Measurements from ENCODE around the gene GNB3. TPM values are rescaled to one million over a fixed set of nuclear protein-coding genes. Genes with fewer than 3 reads are reported as not detected.

Gene GNB3
- total and polyA plus RNA-seq, 2 donors (not counting 3 experiments of a cell fraction or from before 2014, with no cell fraction given), result 9.4 to 12.0 TPM

GRCh38 chr12:6842075-6842474 lies 1.4 kb downstream of the GNB3 start:
- no peaks in the 10 kb centered on the region for H3K79me2 ChIP-seq (ENCODE audit: control insufficient read depth, insufficient read depth, low read length)

More at GRCh38 chr12:6842075-6842474, 1.4 kb downstream of the GNB3 start:
- H3K9me1 ChIP-seq (replicated peaks; ENCODE audit: control insufficient read depth, extremely low read depth, insufficient read depth, low read length), result no peaks in the 10 kb centered on the region
- intact Hi-C loops (cut with micrococcal nuclease), result no loop called here
- DNase-seq (ENCODE audit: low read depth, low spot score), result no peak
- no peak overlapping the region for H2AFZ ChIP-seq (ENCODE audit: low read depth, low read length)
- no peaks in the 10 kb centered on the region for H4K20me1 ChIP-seq (replicated peaks; ENCODE audit: control insufficient read depth, extremely low read depth, insufficient read depth, low read length)
- no TSS peak for BruUV-seq (replicated peaks)
- H3K4me2 ChIP-seq (ENCODE audit: insufficient read depth, low read length), result no peak overlapping the region
- H3K27me3 ChIP-seq (ENCODE audit: control insufficient read depth in 2 of 2, insufficient read depth in 2 of 2, low read length in 2 of 2), result no peaks in the 10 kb centered on the region
- TF ChIP-seq MYC (IDR thresholded peaks at IDR 0.05; ENCODE audit: low read depth, low read length) (no peak), GATA2 (IDR thresholded peaks at IDR 0.05; ENCODE audit: insufficient read depth, insufficient read length, low read depth, low read length) (no peak), FOS (IDR thresholded peaks at IDR 0.05; ENCODE audit: borderline replicate concordance, insufficient read depth, low read length) (no peak), JUN (IDR thresholded peaks at IDR 0.05; ENCODE audit: borderline replicate concordance, insufficient read depth, insufficient read length, low read depth) (no peak), EZH2 (IDR thresholded peaks at IDR 0.05; ENCODE audit: borderline replicate concordance, low read depth, low read length, severe bottlenecking) (no peak), POLR2AphosphoS5 (IDR thresholded peaks at IDR 0.05; ENCODE audit: insufficient read depth, low read depth, low read length) (no peak)
- TF ChIP-seq, protein P1, sequence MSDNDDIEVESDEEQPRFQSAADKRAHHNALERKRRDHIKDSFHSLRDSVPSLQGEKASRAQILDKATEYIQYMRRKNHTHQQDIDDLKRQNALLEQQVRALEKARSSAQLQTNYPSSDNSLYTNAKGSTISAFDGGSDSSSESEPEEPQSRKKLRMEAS (IDR thresholded peaks at IDR 0.05; ENCODE audit: insufficient read depth, insufficient read length), result no peak
- TF ChIP-seq, protein P2, sequence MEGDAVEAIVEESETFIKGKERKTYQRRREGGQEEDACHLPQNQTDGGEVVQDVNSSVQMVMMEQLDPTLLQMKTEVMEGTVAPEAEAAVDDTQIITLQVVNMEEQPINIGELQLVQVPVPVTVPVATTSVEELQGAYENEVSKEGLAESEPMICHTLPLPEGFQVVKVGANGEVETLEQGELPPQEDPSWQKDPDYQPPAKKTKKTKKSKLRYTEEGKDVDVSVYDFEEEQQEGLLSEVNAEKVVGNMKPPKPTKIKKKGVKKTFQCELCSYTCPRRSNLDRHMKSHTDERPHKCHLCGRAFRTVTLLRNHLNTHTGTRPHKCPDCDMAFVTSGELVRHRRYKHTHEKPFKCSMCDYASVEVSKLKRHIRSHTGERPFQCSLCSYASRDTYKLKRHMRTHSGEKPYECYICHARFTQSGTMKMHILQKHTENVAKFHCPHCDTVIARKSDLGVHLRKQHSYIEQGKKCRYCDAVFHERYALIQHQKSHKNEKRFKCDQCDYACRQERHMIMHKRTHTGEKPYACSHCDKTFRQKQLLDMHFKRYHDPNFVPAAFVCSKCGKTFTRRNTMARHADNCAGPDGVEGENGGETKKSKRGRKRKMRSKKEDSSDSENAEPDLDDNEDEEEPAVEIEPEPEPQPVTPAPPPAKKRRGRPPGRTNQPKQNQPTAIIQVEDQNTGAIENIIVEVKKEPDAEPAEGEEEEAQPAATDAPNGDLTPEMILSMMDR (IDR thresholded peaks at IDR 0.05; ENCODE audit: extremely low read depth in 1 of 2, insufficient read depth in 1 of 2, low read depth in 1 of 2, low read length in 2 of 2), result no peak
- H3K4me3 ChIP-seq (replicated peaks in 1 of 3; ENCODE audit: insufficient read depth in 1 of 3, low read depth in 1 of 3, low read length in 3 of 3), result no peak overlapping the region
- ChIA-PET POLR2A (interaction anchor here (1.4 kb wide), 1 partner anchor 10 kb away, joined by 7 read pairs; the partner anchor contains the start of genes CDCA3 and USP5), CTCF (interaction anchor here (1.1 to 2.2 kb wide), 4 partner anchors 9 to 222 kb away, joined by 3 to 9 read pairs (median 3); partner anchors contain the start of genes CDCA3 and MLF2)
- H3K27ac ChIP-seq (ENCODE audit: insufficient read depth, low read depth, low read length), result no peak overlapping the region
- FAIRE-seq, result no peak
- no peaks in the 10 kb centered on the region for H3K9me3 ChIP-seq (replicated peaks; ENCODE audit: control insufficient read depth, insufficient read depth, low read length)
- H3K4me1 ChIP-seq (ENCODE audit: control insufficient read depth, extremely low read depth, insufficient read depth, low read length), result no peaks in the 10 kb centered on the region
- H3K9ac ChIP-seq (replicated peaks; ENCODE audit: extremely low read depth, insufficient read depth, low read length), result no peak overlapping the region
- dilution Hi-C loops (cut with MboI; ENCODE audit: extremely low pct_ligation_motif_present, low sequenced_read_pairs), result no loop called here
- peaks cover 6 to 72% of the 10 kb centered on the region in 2 experiments for H3K36me3 ChIP-seq (ENCODE audit: control insufficient read depth in 2 of 2, extremely low read depth in 1 of 2, insufficient read depth in 2 of 2, low read length in 2 of 2)

Data from endothelial cell of umbilical vein (primary cell).